GM13976 (cell line): Measurements from ENCODE around the gene BTBD9.

Experiments
- DNase-seq: peaks from one replicate; pipeline ENCODE4 v3.0.0; 2012; ENCODE audit warnings: low spot score
- in situ Hi-C: fragments of 300-500 bp; cut with MboI; formaldehyde crosslinking; loops from one replicate; pipeline ENCODE4 v1.12.0; 2022; ENCODE audit warnings: low sequenced_read_pairs, mixed read lengths, inconsistent platforms; ENCODE audit not compliant: unreplicated experiment
- TF ChIP-seq, protein P1 (sequence below): IDR thresholded peaks from 2 replicates; pipeline ENCODE4 v1.5.1; 2012; ENCODE audit warnings: borderline replicate concordance, mild to moderate bottlenecking; ENCODE audit not compliant: insufficient read depth; ENCODE audit errors: extremely low read depth, missing control alignments, control extremely low read depth

BTBD9 gene

GRCh38 chr6:38302081-38302480 is 337.6 kb downstream of the BTBD9 start:
- DNase-seq: no peak
- TF ChIP-seq, protein P1, sequence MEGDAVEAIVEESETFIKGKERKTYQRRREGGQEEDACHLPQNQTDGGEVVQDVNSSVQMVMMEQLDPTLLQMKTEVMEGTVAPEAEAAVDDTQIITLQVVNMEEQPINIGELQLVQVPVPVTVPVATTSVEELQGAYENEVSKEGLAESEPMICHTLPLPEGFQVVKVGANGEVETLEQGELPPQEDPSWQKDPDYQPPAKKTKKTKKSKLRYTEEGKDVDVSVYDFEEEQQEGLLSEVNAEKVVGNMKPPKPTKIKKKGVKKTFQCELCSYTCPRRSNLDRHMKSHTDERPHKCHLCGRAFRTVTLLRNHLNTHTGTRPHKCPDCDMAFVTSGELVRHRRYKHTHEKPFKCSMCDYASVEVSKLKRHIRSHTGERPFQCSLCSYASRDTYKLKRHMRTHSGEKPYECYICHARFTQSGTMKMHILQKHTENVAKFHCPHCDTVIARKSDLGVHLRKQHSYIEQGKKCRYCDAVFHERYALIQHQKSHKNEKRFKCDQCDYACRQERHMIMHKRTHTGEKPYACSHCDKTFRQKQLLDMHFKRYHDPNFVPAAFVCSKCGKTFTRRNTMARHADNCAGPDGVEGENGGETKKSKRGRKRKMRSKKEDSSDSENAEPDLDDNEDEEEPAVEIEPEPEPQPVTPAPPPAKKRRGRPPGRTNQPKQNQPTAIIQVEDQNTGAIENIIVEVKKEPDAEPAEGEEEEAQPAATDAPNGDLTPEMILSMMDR: no peak
- in situ Hi-C loops: no loop called here

GRCh38 chr6:38290133-38290799 is 349.5 kb downstream of the BTBD9 start:
- in situ Hi-C loops: no loop called here
- DNase-seq: no peak
- TF ChIP-seq, protein P1: no peak

DNA sequence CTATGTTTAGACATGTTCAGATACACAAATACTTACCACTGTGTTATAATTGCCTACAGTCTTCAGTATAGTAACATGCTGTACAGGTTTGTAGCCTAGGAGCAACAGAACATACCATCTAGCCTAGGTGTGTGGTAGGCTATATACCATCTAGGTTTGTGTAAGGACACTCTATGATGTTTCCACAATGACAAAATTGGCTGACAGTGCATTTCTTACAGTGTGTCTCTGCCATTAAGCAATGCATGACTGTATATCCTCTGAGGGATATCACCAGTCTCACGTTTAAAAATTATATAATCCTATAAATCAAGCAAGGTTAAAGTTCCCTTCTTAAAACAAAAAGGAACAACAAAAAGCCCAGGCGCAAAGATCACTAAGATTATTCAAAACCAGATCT is 352.2 kb downstream of the BTBD9 start:
- TF ChIP-seq, protein P1: no peak
- in situ Hi-C loops: no loop called here
- no peak for DNase-seq

- TF ChIP-seq, protein P1: no peak
- DNase-seq: no peak
- in situ Hi-C loops: no loop called here
These were observed 354.8 kb downstream of the BTBD9 start for GRCh38 chr6:38284802-38285394.

- in situ Hi-C loops: no loop called here
- no peak for DNase-seq
- TF ChIP-seq, protein P1: no peak
These were observed 355.9 kb downstream of the BTBD9 start for GRCh38 chr6:38283734-38284362.

DNA sequence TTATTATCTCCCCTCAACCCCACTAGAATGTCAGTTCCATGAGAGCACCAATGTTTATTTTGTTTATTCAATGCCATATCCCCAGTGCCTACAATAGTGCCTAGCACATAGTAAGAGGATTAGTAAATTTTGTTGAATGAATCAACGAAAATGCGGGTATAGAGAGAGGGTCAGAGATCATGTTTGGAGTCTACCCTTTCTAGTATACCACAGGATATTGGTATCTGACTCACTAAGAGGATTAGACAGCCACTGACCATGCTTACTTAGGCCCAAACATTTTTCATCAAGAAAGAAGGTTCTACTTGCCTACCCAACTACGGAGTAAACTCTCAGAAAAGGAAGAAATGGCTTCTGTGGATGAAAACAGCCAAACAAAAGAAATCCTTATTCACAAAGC is 356.8 kb downstream of the BTBD9 start:
- in situ Hi-C loops: no loop called here
- no peak for DNase-seq
- TF ChIP-seq, protein P1: no peak
